Stimulated activated CD4-positive, alpha-beta T cell treated with anti-CD3 and anti-CD28 coated beads, Interleukin-1b, Interleukin-23, amount 100 ng/mL, for 4 hours (primary cell): ENCODE results near the gene ESM1.

Experiments
- DNase-seq, 2 donors: peaks; one replicate each; pipeline ENCODE4 v3.0.0-alpha.2; 2020; ENCODE audit warnings: low read depth in 2 of 2

The ESM1 gene

DNA sequence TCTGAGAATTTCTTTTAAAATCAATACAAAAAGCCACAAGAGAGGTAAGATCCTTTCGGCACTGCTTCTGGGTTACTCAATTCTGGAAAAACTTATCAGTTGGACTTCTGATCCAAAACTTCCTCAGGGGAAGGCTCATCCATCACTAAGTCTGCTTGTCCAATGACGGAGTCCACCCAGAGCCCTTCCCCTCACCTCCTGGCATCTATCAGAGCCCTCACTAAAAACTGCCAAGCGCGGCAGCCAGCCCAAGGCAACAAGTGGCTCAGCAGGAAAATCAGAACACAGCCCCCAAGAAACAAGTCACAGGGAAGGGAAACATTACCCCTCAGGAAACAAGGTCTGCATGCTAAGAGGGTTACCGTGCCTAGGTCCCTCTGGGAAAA, 869 bp upstream of the ESM1 start:
- DNase-seq = no peak

- no peak for DNase-seq
Observed at GRCh38 chr5:54981928-54982327, 3.5 kb downstream of the ESM1 start.

GRCh38 chr5:54975701-54976100, 9.7 kb downstream of the ESM1 start:
- DNase-seq = no peak

DNA sequence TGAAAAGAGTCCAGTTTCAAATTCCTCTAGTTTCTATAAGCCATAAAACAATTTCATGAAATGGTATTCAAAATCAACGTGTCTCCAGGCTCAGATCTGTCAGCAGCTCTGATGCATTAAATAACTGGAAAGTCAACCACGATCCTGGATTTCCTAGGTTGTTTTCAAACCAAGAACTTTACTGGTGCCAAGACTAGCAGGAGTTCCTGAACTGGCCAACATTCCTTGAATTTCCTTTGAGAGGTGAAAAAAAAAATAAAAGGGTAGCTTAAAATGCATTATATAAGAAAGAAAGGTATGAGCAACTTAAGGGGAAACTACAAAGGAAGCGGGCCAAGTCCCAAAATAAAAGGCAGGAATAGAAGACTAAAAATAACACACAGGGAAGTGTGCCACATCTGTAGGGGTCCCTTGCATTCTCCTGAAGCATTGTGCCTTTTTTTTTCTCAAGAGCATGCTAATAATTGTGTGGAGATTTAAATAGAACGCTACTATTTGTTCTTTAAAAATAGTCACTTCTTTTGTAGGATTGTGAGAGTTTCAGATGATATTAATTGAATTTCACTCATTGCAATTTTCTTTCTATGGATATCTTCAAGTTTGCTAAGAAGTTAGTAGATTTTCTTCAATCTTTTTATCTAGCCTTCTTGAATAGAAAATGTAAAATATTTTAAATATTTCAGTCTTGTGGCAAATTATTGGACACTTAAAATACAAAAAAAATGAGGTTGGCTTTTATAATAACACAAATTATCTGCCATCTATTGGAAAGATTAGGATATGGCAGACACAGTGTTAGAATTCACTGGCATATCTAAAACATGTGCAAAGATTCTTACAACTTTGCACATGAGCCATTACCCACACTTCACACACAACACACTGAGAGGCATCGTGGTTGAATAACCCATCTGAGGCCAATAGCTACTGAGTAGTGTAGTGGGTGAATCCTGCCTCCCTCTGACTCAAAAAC, 15.3 kb downstream of the ESM1 start:
- DNase-seq = no peak

GRCh38 chr5:54969242-54969641, 16.2 kb downstream of the ESM1 start:
- DNase-seq = no peak

DNA sequence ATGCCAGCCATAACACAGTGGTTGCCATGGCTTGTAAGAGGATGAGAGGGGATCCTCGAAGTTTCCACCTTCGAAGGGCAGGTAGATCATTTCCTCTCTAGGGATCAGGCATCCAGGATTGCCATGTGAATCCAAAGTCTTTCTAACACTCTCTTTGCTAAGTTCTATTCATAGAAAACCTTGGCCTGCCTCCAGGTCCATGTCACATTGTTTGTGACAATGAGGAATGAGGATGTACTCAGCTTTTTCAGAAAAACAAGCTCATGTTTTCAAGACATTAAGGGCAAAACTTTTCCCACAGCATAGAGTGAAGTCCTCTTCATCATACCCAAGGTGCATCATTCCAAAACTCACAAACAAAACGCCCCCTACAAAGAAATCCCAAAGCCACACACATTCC, 19.6 kb downstream of the ESM1 start:
- no peak for DNase-seq

- no peak for DNase-seq
Observed at GRCh38 chr5:54964405-54964804, 21.0 kb downstream of the ESM1 start.

- peak in 1 of 2 donors; percentile 14 for DNase-seq
Observed at GRCh38 chr5:54959673-54960418, 25.5 kb downstream of the ESM1 start.

DNA sequence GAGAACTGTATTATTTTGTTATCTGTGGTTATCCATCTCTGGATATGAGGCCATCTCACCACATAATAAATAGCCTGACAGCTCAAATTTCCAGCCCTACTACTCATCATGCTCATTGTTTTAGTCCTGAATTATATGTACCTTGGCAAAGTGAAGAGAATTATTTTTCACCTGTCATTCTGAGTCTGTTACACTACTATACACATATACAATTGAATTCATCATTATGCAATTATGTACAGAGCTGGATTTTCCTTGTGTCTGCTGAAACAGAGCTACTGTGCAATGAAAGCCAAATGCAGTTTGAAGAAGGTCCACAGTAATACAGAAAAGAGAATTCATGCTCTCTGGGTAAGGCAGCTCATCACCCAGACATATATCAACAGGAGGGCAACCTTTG, 28.5 kb downstream of the ESM1 start:
- DNase-seq = no peak

GRCh38 chr5:54947187-54947586, 38.2 kb downstream of the ESM1 start:
- no peak for DNase-seq

DNA sequence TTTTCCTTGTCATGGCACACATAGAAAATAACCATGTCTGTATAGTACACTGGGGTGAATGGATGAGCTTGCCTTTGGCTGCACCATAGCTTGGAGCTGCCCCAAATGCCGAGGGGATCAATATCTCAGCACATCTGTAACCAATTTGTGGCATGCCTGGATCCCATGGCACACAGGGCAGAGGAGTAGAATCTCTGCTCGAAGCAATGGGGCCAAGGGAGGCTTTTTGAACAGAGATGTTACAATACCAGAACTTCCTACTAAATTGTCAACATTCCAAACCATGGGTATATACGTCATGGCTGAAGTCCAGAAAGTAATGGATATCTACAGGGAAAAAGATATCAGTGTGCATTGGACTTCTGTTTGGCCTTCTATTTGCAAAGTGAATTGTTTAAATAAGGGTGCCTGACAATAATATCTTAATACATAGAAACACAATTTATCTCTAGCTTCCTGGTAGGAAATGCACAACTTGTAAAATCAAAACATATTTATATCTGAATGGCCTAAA, 39.0 kb downstream of the ESM1 start:
- DNase-seq = no peak

GRCh38 chr5:54944364-54944763, 41.0 kb downstream of the ESM1 start:
- peak in 1 of 2 donors; percentile 41 for DNase-seq

GRCh38 chr5:54942064-54942778, 43.2 kb downstream of the ESM1 start:
- DNase-seq = no peak

DNA sequence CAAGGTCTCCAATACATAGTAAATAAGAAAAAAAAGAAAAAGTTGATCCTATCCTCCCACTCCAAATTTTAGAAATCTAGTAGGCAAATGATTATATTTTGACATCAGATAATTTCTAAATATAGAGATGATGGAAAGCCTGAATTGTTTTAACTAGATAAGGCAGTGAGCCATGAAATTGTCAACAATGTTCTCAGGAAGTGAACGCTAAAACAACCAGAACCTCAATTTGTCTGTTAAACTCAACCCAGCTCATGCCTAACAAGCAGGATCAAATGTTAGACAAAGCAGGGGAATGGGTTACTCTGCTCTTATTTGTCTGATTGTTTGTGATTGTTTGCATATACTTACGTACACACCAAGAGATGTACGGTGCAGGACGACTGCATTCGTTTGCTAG, 49.2 kb downstream of the ESM1 start:
- no peak for DNase-seq

- DNase-seq = no peak
Observed at GRCh38 chr5:54932789-54933188, 52.6 kb downstream of the ESM1 start.

GRCh38 chr5:54930736-54931135, 54.7 kb downstream of the ESM1 start:
- no peak for DNase-seq
